ENCODE results near the gene PKLR.
"Not testable (repeated sequence)": the region's sequence is repeated elsewhere in the genome, so short reads cannot be mapped to it uniquely, and the experiment has no call there.

The PKLR gene

GRCh38 chr1:155301342-155301841 is at the start of gene PKLR:
TSS of gene PKLR (minus strand) at chr1:155301438. CDS start at chr1:155301395, 43 bp downstream.
- in situ Hi-C loops (cut with MboI; ENCODE audit: low sequenced_read_pairs): no loop called here

DNA sequence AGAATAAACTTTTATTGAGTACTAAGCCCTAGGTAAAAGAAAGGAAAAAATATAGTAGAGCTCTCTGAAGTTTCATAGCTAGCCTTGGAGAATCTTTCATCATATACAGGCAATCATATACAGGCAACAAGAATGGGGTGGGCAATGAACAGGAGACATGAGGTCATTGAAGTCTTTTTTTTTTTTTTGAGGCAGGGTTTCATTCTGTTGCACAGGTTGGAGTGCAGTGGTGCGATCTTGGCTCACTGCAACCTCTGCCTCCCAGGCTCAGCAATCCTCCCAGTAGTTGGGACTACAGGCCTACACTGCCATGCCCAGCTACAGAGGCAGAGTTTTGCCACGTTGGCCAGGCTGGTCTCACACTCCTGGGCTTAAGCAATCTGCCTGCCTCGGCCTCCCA is 41.6 kb upstream of the PKLR start:
- in situ Hi-C loops (cut with MboI; ENCODE audit: low sequenced_read_pairs): no loop called here

- in situ Hi-C loops (cut with MboI; ENCODE audit: low sequenced_read_pairs): no loop called here
These were observed 38.4 kb upstream of the PKLR start for GRCh38 chr1:155339515-155340097.

DNA sequence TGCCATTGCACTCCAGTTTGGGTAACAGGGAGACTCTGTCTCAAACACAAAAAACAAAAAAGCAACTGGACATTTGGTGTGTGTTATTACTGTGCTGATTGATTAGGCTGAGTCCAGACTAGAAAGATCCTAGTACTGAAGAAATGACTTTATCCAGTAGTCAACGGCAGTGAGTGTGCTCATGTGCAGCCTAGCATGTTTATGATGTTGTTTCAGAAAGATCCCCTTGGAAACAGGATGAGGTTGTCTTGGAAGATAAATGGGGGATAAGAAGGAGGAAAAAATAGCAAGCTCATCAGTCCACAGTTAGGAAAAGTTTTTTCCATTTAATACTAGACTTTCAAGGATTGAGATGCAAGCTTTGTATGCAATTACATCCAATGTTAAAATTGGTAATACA is 33.7 kb upstream of the PKLR start:
- in situ Hi-C loops (cut with MboI; ENCODE audit: low sequenced_read_pairs): no loop called here

- in situ Hi-C loops (cut with MboI; ENCODE audit: low sequenced_read_pairs): no loop called here
These were observed 28.9 kb upstream of the PKLR start for GRCh38 chr1:155329980-155330598.

GRCh38 chr1:155328856-155329255 is 27.6 kb upstream of the PKLR start:
- in situ Hi-C loops (cut with MboI; ENCODE audit: low sequenced_read_pairs): not testable (repeated sequence)

DNA sequence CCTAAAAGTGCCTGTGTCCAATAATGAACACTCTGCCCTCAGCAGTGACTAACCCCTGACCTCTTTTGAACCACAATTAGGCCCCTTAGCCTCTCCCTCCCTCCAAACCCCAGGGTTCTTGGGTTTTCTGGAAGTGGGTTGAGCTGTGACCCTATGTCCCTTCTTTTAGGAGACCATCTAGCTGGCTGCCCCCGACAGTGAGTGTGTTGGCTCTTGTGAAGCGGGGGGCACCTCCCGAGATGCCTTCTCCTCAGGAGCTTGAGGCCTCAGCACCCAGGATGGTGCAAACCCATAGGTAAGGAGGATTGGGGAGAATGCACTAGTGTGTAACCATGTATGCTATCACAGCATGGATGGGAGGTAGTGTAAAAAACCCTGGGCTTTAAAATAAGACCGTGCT is 26.7 kb upstream of the PKLR start:
- in situ Hi-C loops (cut with MboI; ENCODE audit: low sequenced_read_pairs): no loop called here

DNA sequence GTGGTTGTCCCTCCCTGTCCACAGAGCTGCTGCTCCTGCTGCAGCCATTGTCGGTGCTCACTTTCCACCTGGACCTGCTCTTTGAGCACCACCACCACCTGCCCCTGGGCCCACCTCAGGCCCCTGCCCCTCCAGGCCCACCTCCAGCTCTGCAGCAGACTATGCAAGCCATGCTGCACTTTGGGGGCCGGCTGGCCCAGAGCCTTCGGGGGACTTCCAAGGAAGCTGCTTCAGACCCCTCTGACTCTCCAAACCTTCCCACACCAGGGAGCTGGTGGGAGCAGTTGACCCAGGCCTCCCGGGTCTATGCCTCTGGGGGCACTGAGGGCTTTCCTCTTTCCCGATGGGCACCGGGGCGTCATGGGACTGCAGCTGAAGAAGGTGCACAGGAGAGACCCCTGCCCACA is 25.4 kb upstream of the PKLR start:
- in situ Hi-C loops (cut with MboI; ENCODE audit: low sequenced_read_pairs): no loop called here

- in situ Hi-C loops (cut with MboI; ENCODE audit: low sequenced_read_pairs): no loop called here
These were observed 24.8 kb upstream of the PKLR start for GRCh38 chr1:155326020-155326526.

DNA sequence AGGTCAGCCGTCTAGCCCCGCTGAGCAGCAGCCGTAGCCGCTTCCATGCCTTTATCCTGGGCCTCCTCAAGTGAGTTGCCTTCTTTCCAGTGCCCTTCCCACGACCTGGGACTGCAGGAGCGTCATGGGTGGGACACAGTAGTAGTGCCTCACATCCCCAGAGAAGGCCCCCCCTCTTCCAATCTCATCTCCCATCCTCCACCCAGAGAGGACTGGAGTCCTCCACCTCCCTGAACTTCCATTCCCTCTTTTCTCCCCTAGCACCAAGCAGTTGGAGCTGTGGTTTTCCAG is 24.3 kb upstream of the PKLR start:
- in situ Hi-C loops (cut with MboI; ENCODE audit: low sequenced_read_pairs): no loop called here

- in situ Hi-C loops (cut with MboI; ENCODE audit: low sequenced_read_pairs): no loop called here
These were observed 23.7 kb upstream of the PKLR start for GRCh38 chr1:155324717-155325602.

GRCh38 chr1:155324037-155324716 is 22.9 kb upstream of the PKLR start:
- in situ Hi-C loops (cut with MboI; ENCODE audit: low sequenced_read_pairs): no loop called here

GRCh38 chr1:155323729-155324036 is 22.4 kb upstream of the PKLR start:
- in situ Hi-C loops (cut with MboI; ENCODE audit: low sequenced_read_pairs): no loop called here

GRCh38 chr1:155322953-155323728 is 21.9 kb upstream of the PKLR start:
- in situ Hi-C loops (cut with MboI; ENCODE audit: low sequenced_read_pairs): no loop called here

DNA sequence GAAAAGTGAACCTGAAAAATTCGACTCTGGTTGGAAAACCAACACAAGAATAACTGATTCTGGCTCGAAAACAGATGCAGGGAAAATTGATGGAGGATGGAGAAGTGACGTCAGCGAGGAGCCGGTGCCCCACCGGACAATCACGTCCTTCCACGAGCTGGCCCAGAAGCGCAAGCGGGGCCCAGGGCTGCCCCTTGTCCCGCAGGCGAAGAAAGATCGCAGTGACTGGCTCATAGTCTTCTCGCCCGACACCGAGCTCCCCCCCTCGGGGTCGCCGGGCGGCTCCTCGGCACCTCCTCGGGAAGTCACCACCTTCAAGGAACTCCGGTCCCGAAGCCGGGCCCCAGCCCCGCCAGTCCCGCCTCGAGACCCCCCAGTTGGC is 21.3 kb upstream of the PKLR start:
- in situ Hi-C loops (cut with MboI; ENCODE audit: low sequenced_read_pairs): no loop called here

DNA sequence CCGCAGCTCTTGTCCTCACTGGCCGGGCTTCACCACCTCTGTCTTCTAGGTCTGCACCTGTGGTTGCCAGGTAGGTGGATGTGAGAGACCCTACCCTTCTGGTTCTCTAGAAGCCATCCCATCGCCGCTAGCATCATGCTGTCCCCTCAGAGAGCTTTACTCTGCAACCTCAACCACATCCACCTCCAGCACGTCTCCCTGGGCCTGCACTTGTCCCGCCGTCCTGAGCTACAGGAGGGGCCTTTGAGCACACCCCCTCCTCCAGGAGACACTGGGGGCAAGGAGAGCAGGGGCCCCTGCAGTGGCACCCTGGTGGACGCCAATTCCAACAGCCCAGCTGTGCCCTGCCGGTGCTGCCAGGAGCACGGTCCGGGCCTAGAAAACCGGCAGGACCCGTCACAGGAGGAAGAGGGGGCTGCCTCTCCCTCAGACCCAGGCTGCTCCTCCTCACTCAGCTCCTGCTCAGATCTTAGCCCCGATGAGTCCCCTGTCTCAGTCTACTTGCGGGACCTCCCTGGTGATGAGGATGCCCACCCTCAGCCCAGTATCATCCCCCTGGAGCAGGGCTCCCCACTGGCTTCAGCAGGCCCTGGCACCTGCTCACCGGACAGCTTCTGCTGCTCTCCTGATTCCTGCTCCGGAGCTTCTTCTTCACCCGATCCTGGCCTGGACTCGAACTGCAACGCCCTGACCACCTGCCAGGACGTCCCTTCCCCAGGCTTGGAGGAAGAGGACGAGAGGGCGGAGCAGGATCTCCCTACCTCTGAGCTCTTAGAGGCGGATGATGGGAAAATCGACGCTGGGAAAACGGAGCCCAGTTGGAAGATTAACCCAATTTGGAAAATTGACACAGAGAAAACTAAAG is 20.6 kb upstream of the PKLR start:
- in situ Hi-C loops (cut with MboI; ENCODE audit: low sequenced_read_pairs): no loop called here

GRCh38 chr1:155320661-155321617 is 19.7 kb upstream of the PKLR start, which contains the start of gene RUSC1:
TSS of gene RUSC1 (plus strand) at chr1:155320894. CDS start at chr1:155321774, 880 bp downstream.
- in situ Hi-C loops (cut with MboI; ENCODE audit: low sequenced_read_pairs): no loop called here

DNA sequence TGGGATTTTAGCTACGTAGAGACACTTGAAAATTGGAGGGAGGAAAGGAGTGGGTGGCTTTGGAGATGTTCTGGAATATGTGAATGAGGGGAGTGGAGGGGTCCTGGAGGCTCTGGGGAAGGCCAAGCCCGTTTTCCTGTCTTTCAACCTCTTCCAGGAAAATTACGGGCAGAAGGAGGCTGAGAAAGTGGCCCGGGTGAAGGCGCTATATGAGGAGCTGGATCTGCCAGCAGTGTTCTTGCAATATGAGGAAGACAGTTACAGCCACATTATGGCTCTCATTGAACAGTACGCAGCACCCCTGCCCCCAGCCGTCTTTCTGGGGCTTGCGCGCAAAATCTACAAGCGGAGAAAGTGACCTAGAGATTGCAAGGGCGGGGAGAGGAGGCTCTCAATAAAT is 19.0 kb upstream of the PKLR start:
- in situ Hi-C loops (cut with MboI; ENCODE audit: low sequenced_read_pairs): no loop called here

DNA sequence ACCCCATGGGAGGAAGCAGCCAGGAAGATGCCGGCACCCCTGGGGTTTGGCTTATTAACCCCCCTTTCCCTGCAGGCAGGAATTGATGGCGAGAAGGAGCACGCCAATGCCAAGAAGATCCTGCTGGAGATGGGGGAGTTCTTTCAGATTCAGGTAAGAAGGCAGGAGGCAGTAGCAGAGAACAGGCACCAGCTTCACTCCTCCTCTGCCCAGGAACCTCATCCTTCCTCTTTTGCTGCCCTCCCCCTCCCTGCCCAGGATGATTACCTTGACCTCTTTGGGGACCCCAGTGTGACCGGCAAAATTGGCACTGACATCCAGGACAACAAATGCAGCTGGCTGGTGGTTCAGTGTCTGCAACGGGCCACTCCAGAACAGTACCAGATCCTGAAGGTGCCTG is 18.3 kb upstream of the PKLR start:
- in situ Hi-C loops (cut with MboI; ENCODE audit: low sequenced_read_pairs): no loop called here
